ENCODE data around the gene SYT10. TPM values are rescaled to one million over a fixed set of nuclear protein-coding genes. Genes with fewer than 3 reads are reported as not detected.

SYT10 gene
- total RNA-seq, 1 donor from 2014 or later = 2.2 TPM

DNA sequence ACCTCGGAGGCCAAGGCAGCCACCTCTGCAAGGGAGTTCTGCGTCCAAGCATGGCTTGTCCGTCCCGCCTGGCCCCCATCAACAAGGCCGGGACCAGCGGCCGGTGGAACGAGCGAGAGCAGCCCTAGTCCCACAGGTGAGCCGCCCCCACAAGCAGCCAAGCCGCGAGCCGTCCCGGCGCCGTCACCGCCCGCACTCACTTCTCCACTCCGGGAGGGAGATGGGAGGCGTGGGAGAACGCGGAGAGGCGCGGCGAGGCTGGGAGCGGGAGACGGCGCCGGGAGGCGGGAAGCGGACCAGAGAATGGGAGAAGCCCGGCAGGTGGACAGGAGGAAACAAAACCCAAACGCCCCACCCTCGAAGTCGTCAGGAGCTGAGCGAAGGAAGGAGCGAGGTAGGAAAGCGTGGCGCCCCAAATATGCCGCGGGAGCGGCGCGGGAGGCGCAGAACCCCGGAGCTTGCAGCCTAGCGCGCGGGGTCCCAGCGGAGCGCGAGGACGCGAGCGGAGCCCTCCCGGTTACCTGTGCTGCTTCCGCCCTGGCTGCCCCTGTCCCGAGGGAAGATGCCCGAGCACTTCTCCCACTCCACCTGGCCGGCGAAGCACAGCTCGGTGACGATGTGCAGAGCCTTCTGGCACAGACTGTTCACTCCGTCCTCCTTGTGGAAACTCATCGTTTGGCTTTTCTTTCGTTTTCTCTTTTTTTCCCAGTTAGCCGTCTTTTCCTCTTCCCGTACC lies 600 bp downstream of the SYT10 start:
- Histone ChIP-seq H3K27me3 (no peaks in the 10 kb centered on the region), H3K9me3 (no peaks in the 10 kb centered on the region), H3K4me3 (peak overlapping the region; percentile 43 to 48), H3K36me3 (no peaks in the 10 kb centered on the region), H3K27ac (no peak overlapping the region), H3K4me1 (peaks cover 4% of the 10 kb centered on the region)
- DNase-seq (ENCODE audit: extremely low spot score in 2 of 2) = no peak
- TF ChIP-seq POLR2AphosphoS5 (IDR thresholded peaks at IDR 0.05; ENCODE audit: insufficient read depth in 1 of 2, low read depth in 1 of 2) (no peak), POLR2A (IDR thresholded peaks at IDR 0.05) (no peak), CTCF (IDR thresholded peaks at IDR 0.05) (no peak)
- intact Hi-C loops (cut with DNase I) = no loop called here

- H3K27me3 ChIP-seq = no peaks in the 10 kb centered on the region
- no peak for DNase-seq (ENCODE audit: extremely low spot score in 2 of 2)
- H3K4me3 ChIP-seq = peak overlapping the region; percentile 43 to 48
- no peaks in the 10 kb centered on the region for H3K36me3 ChIP-seq
- TF ChIP-seq POLR2A (IDR thresholded peaks at IDR 0.05) (no peak), POLR2AphosphoS5 (IDR thresholded peaks at IDR 0.05; ENCODE audit: insufficient read depth in 1 of 2, low read depth in 1 of 2) (no peak), CTCF (IDR thresholded peaks at IDR 0.05) (no peak)
- intact Hi-C loops (cut with DNase I) = no loop called here
- peaks cover 4% of the 10 kb centered on the region for H3K4me1 ChIP-seq
- H3K27ac ChIP-seq = no peak overlapping the region
- no peaks in the 10 kb centered on the region for H3K9me3 ChIP-seq
These were observed 1.4 kb downstream of the SYT10 start for GRCh38 chr12:33438025-33438772.

GRCh38 chr12:33437598-33437997 lies 2.0 kb downstream of the SYT10 start:
- TF ChIP-seq CTCF (IDR thresholded peaks at IDR 0.05) (no peak), POLR2A (IDR thresholded peaks at IDR 0.05) (no peak), POLR2AphosphoS5 (IDR thresholded peaks at IDR 0.05; ENCODE audit: insufficient read depth in 1 of 2, low read depth in 1 of 2) (no peak)
- H3K27ac ChIP-seq = no peak overlapping the region
- no peaks in the 10 kb centered on the region for H3K9me3 ChIP-seq
- no peaks in the 10 kb centered on the region for H3K36me3 ChIP-seq
- DNase-seq (ENCODE audit: extremely low spot score in 2 of 2) = no peak
- H3K4me3 ChIP-seq = peak overlapping the region; percentile 3 to 43
- H3K27me3 ChIP-seq = no peaks in the 10 kb centered on the region
- H3K4me1 ChIP-seq = peaks cover 4% of the 10 kb centered on the region
- intact Hi-C loops (cut with DNase I) = no loop called here

DNA sequence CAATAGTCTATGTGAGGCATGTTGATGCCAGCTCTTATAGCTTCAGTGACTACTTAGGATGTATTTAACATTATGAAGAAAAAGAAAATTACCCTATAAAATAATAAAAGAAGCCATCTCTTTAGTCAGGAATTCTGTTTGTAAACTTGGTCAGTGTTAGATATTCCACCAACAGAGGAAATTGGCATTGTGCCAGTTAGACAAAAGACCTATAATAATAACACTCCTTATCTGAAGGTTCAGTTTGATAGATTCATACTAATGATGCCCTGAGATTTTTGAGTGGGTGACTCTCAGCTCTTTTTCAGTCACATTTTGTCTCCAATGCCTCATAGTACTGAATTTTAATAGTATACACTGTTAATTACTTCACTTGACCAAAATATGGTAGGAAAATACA lies 6.6 kb downstream of the SYT10 start:
- no peak overlapping the region for H3K27ac ChIP-seq
- DNase-seq (ENCODE audit: extremely low spot score in 2 of 2) = no peak
- no peak overlapping the region for H3K4me3 ChIP-seq
- no peaks in the 10 kb centered on the region for H3K4me1 ChIP-seq
- no peaks in the 10 kb centered on the region for H3K27me3 ChIP-seq
- no peaks in the 10 kb centered on the region for H3K9me3 ChIP-seq
- no peaks in the 10 kb centered on the region for H3K36me3 ChIP-seq
- TF ChIP-seq CTCF (IDR thresholded peaks at IDR 0.05) (no peak), POLR2AphosphoS5 (IDR thresholded peaks at IDR 0.05; ENCODE audit: insufficient read depth in 1 of 2, low read depth in 1 of 2) (no peak), POLR2A (IDR thresholded peaks at IDR 0.05) (no peak)
- intact Hi-C loops (cut with DNase I) = no loop called here

DNA sequence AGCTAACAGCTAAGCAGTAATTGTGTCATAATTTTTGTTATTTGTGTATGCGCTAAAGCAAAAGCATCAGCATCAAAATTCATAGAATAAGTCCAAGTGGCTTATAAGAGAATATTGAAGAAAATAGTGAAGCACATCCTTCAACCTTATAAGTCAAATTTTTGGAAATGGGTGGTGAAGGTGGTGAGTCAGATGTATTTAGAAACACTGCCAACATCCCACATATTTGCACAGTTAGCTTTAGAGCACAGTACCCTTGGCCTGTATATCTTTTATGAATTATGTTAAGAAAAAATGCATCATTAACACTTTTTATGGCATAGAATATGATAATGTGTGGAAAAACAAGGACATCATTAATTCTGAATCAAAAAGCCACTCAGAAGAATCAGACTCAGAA lies 8.0 kb downstream of the SYT10 start:
- intact Hi-C loops (cut with DNase I) = no loop called here
- Histone ChIP-seq H3K27me3 (no peaks in the 10 kb centered on the region), H3K27ac (no peak overlapping the region), H3K36me3 (no peaks in the 10 kb centered on the region), H3K4me3 (no peak overlapping the region), H3K4me1 (no peaks in the 10 kb centered on the region), H3K9me3 (no peaks in the 10 kb centered on the region)
- no peak for DNase-seq (ENCODE audit: extremely low spot score in 2 of 2)
- TF ChIP-seq POLR2AphosphoS5 (IDR thresholded peaks at IDR 0.05; ENCODE audit: insufficient read depth in 1 of 2, low read depth in 1 of 2) (no peak), POLR2A (IDR thresholded peaks at IDR 0.05) (no peak), CTCF (IDR thresholded peaks at IDR 0.05) (no peak)
